Skeletal muscle tissue (tissue), 4 donors: ENCODE results near the gene BABAM2. TPM values are rescaled to one million over a fixed set of nuclear protein-coding genes. Genes with fewer than 3 reads are reported as not detected.

Experiments
- H3K27ac ChIP-seq: one replicate; pipeline ENCODE4 v1.7.0; 2013; ENCODE audit warnings: mild to moderate bottlenecking, low read depth, low read length, inconsistent platforms
- H3K27me3 ChIP-seq, 3 donors: one replicate each; pipeline ENCODE4 v1.7.0; 2013; ENCODE audit warnings: low read length in 3 of 3; ENCODE audit not compliant: control insufficient read depth in 3 of 3, insufficient read depth in 3 of 3
- H3K36me3 ChIP-seq, 3 donors: one replicate each; pipeline ENCODE4 v1.7.0; 2013; ENCODE audit warnings: low read length in 3 of 3; ENCODE audit not compliant: control insufficient read depth in 3 of 3, insufficient read depth in 3 of 3
- H3K4me1 ChIP-seq, 3 donors: one replicate each; pipeline ENCODE4 v1.7.0; 2013; ENCODE audit warnings: low read length in 3 of 3, mild to moderate bottlenecking in 3 of 3; ENCODE audit not compliant: control insufficient read depth in 3 of 3, insufficient read depth in 3 of 3
- H3K4me3 ChIP-seq, 3 donors: one replicate each; pipeline ENCODE4 v1.7.0; 2013; ENCODE audit warnings: low read length in 3 of 3
- H3K9ac ChIP-seq, 3 donors: one replicate each; pipeline ENCODE4 v1.7.0; 2013; ENCODE audit warnings: low read length in 3 of 3, mild to moderate bottlenecking in 3 of 3, moderate library complexity in 2 of 3, low read depth in 1 of 3
- H3K9me3 ChIP-seq, 3 donors: one replicate each; pipeline ENCODE4 v1.7.0; 2013; ENCODE audit warnings: low read length in 3 of 3; ENCODE audit not compliant: control insufficient read depth in 3 of 3
- total RNA-seq: library from RNA; depleted of rRNA; stranded (reverse); fragments of >200 nt; gene quantifications from one replicate; pipeline ENCODE4 v1.2.3, GENCODE V29; 2014
- donor health status: Osteomylitis.

BABAM2 gene
- total RNA-seq, 1 donor from 2014 or later = 24.0 TPM

DNA sequence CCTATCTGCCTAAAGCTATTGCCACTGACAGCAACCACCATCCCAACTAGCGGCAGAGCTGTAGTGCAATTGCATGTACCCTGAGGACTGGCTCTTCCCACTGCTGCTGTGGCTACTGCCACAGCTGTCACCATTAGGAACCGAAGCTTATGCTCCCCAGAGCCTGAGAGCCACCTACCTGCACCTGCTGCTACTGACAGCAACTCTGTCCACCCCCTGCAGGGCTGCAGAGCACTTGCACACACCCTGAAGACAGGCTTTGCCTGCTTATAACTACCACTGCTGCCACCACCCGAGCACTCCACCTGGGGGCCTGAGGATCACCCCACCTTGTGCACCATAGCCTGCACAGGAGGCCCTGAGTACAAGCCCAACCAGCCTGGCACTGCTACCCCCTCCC, 284.5 kb downstream of the BABAM2 start:
- no peaks in the 10 kb centered on the region for H3K27me3 ChIP-seq
- H3K4me3 ChIP-seq = no peak overlapping the region
- H3K36me3 ChIP-seq = no peaks in the 10 kb centered on the region
- H3K9ac ChIP-seq = no peak overlapping the region
- no peaks in the 10 kb centered on the region for H3K9me3 ChIP-seq
- no peaks in the 10 kb centered on the region for H3K4me1 ChIP-seq
- no peak overlapping the region for H3K27ac ChIP-seq

DNA sequence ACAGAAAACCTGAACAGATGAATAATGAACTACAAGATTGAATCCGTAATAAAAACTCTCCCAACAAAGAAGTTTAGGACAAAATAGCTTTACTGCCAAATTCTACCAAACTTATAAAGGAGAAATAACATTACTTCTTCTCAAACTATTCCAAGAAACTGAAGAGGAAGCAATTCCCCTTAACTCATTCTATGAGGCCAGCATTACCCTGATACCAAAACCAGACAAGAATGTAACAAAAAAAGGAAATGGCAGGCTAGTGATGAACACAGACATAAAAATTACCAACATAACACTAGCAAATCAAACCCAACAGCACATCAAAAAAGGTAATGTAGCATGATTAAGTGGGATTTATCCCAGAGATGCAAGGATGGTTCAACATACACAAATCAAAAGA, 288.4 kb downstream of the BABAM2 start:
- Histone ChIP-seq H3K27me3 (no peaks in the 10 kb centered on the region), H3K9ac (no peak overlapping the region), H3K9me3 (no peaks in the 10 kb centered on the region), H3K36me3 (no peaks in the 10 kb centered on the region), H3K27ac (no peak overlapping the region), H3K4me3 (no peak overlapping the region), H3K4me1 (no peaks in the 10 kb centered on the region)

DNA sequence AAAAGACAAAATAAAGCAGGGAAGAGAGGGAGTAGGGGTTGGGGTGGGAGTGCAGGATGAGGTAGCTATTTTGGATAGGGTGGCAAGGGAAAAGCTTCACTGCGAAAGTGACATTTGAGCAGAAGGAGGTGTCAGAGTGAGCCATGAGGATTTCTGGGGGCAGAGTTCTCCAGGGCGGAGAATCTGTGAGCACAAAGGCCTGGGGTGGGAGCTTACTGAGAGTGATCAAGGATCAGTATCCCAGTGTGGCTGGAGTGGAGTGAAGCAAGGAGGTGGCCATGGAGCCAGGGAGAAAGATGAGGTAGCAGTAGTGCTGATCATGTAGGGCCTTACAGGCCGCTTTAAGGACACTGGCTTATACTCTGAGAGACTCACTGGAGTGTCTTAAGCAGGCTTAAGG, 291.3 kb downstream of the BABAM2 start:
- H3K4me1 ChIP-seq = no peaks in the 10 kb centered on the region
- H3K9me3 ChIP-seq = no peaks in the 10 kb centered on the region
- H3K27ac ChIP-seq = no peak overlapping the region
- no peak overlapping the region for H3K4me3 ChIP-seq
- H3K27me3 ChIP-seq = no peaks in the 10 kb centered on the region
- no peaks in the 10 kb centered on the region for H3K36me3 ChIP-seq
- no peak overlapping the region for H3K9ac ChIP-seq

GRCh38 chr2:28182348-28182747, 291.8 kb downstream of the BABAM2 start:
- Histone ChIP-seq H3K4me1 (no peaks in the 10 kb centered on the region), H3K27me3 (no peaks in the 10 kb centered on the region), H3K36me3 (no peaks in the 10 kb centered on the region), H3K27ac (no peak overlapping the region), H3K4me3 (no peak overlapping the region), H3K9ac (no peak overlapping the region), H3K9me3 (no peaks in the 10 kb centered on the region)

DNA sequence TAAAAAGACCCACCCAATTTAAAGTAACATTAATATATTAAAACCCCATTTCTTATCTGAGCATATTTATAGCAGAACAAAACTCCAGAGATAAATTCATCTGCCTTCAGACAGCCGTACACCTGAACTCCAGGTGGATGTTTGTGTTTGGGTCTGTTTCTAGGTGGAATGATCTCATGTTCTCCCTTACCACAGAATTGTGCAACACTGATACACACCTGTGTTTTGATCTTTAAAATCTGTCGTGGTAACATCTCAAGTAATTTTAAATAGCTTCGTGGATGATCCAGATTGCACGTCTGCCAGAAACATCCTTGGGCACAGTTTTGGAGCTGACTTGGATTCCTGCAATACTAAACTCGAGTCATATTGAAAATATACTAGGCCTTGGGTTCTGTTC, 294.6 kb downstream of the BABAM2 start:
- Histone ChIP-seq H3K36me3 (no peaks in the 10 kb centered on the region), H3K4me3 (no peak overlapping the region), H3K27ac (no peak overlapping the region), H3K9me3 (no peaks in the 10 kb centered on the region), H3K9ac (no peak overlapping the region), H3K4me1 (no peaks in the 10 kb centered on the region), H3K27me3 (no peaks in the 10 kb centered on the region)

GRCh38 chr2:28185891-28186290, 295.4 kb downstream of the BABAM2 start:
- no peaks in the 10 kb centered on the region for H3K36me3 ChIP-seq

DNA sequence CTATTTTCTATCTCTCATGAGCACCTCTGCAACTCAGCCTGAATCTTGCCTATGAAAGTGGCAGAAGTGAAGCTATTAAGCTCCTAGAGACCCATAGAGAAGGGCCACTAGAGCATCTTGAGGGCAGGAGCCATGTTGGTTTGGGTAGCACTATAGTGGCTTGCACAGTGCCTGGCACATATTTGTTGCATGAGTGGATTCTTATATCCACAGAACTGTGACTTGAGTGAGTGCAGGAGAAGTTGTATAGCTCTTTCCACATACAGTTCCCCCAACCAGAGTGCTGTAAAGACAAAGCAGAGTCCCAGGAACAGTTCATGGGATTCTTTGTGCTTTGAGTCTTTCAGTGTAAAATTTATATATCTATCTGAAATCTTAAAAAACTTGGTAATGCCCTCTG, 296.7 kb downstream of the BABAM2 start:
- no peaks in the 10 kb centered on the region for H3K36me3 ChIP-seq
- H3K9me3 ChIP-seq = no peaks in the 10 kb centered on the region
- no peak overlapping the region for H3K9ac ChIP-seq
- no peak overlapping the region for H3K4me3 ChIP-seq
- no peaks in the 10 kb centered on the region for H3K27me3 ChIP-seq
- no peaks in the 10 kb centered on the region for H3K4me1 ChIP-seq
- no peak overlapping the region for H3K27ac ChIP-seq

More at GRCh38 chr2:28185891-28186290, 295.4 kb downstream of the BABAM2 start:
- H3K27ac ChIP-seq = no peak overlapping the region
- H3K9me3 ChIP-seq = no peaks in the 10 kb centered on the region
- no peak overlapping the region for H3K9ac ChIP-seq
- H3K27me3 ChIP-seq = no peaks in the 10 kb centered on the region
- no peaks in the 10 kb centered on the region for H3K4me1 ChIP-seq
- H3K4me3 ChIP-seq = no peak overlapping the region

DNA sequence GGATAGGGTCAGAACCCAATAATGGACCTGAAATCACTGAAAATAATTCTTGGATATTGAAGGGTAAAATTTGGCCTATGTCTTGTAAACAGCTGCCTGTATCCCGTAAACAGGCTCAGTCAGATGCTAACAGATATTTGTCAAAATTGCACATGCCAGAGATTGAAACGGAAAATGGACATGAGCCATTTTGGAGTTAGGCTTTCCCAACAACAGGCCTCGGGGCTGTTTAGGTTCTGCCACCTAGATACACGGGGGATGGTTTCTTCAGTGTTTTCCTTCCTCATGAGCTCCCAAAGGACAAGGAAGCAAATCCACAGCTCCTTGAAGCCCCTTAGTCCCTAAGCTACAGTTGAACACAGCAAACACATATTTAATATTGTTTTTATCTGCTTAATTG, 297.9 kb downstream of the BABAM2 start:
- H3K9me3 ChIP-seq = no peaks in the 10 kb centered on the region
- no peak overlapping the region for H3K4me3 ChIP-seq
- no peaks in the 10 kb centered on the region for H3K36me3 ChIP-seq
- no peak overlapping the region for H3K9ac ChIP-seq
- H3K4me1 ChIP-seq = no peaks in the 10 kb centered on the region
- H3K27me3 ChIP-seq = no peaks in the 10 kb centered on the region
- no peak overlapping the region for H3K27ac ChIP-seq

GRCh38 chr2:28193630-28194403, 303.3 kb downstream of the BABAM2 start:
- H3K27ac ChIP-seq = no peak overlapping the region

DNA sequence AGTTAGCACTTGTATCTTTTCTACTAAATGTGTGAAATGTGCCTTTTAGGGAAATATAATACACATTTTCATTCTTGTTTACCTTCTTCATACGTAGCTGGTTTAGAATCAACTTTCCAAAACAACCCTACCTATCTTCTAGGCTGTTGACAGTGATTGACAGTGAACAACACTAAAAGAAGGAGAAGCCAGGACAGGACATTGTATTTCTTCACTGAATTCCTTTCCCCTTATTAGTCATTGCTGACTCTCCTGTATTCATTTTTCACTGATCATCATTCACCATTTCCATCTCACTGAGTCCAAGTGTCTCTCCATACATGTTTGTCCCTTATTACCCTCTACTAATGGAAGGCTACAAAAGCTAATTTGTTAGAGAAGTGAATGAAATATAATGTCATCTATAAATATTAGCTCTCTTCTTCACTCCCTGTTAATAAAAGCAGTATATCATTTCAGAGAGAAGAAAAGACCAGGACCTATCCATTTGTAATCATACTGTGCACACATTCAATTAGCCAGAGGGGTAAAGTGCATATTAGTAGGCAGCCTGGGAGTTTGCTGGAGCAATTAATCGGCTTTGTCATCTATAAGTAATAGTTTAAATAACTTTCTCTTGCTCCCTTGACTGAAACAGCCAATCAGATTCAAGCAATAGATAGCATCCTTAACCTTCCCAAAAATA, 309.6 kb downstream of the BABAM2 start:
- H3K4me3 ChIP-seq = no peak overlapping the region
- no peak overlapping the region for H3K27ac ChIP-seq
- H3K9ac ChIP-seq = no peak overlapping the region
- no peaks in the 10 kb centered on the region for H3K27me3 ChIP-seq
- no peaks in the 10 kb centered on the region for H3K9me3 ChIP-seq
- H3K36me3 ChIP-seq = peaks cover 0 to 2% (median 0%) of the 10 kb centered on the region in 3 donors
- peaks cover 4 to 5% (median 5%) of the 10 kb centered on the region in 3 donors for H3K4me1 ChIP-seq

More at GRCh38 chr2:28193630-28194403, 303.3 kb downstream of the BABAM2 start:
- no peak overlapping the region for H3K4me3 ChIP-seq
- H3K36me3 ChIP-seq = no peaks in the 10 kb centered on the region
- H3K27me3 ChIP-seq = no peaks in the 10 kb centered on the region
- no peaks in the 10 kb centered on the region for H3K9me3 ChIP-seq
- no peak overlapping the region for H3K9ac ChIP-seq
- peaks cover 0 to 1% (median 0%) of the 10 kb centered on the region in 3 donors for H3K4me1 ChIP-seq
